Stimulated activated CD8-positive, alpha-beta memory T cell treated with anti-CD3 and anti-CD28 coated beads, Interleukin-15, amount 100 ng/mL, for 48 hours (primary cell): ENCODE data around the gene NHS.

Experiments used
- DNase-seq, 2 donors: peaks; one replicate each; pipeline ENCODE4 v3.0.0-alpha.2; 2020; ENCODE audit warnings: low read depth in 2 of 2

NHS gene

DNA sequence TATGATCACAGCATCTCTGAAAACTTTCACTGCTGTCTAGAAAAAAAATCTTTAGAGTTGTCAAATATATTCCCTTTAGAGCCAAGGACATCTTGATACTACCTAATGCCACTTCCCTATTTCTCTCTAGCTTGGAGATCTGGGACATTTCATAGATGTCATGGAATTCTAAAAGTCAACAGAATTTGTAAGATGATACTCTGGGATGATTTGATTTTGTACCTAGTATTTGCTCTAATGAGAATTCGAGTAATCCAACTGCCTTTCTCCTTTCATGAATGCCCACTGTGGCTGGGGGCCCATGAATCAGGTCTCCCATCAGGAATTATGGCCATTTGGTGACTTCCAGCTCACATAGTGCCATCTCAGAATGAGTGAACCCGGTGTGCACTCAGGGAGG, 73.2 kb downstream of the NHS start:
- DNase-seq = no peak

DNA sequence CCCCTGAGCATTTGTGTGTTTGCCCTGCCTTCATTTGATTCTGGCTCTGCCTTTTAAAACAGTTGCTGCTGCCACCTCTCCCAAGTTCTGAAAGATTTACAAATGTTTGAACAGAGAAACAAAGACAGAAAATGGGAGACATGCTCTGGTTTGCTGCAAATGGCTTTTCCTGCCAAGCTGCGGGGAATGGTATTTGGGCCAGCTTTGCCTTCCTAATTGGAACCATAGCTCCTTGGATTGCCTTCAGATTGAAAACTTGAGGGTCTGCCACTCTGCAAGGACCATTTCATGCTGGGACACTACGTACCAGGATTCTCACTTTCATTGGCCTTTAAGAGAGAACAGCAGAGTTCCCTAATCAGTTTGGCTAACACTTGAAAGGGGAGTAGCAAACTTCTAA, 74.9 kb downstream of the NHS start:
- DNase-seq = no peak

GRCh38 chrX:17453788-17454187, 78.8 kb downstream of the NHS start:
- no peak for DNase-seq

- no peak for DNase-seq
These were observed 81.5 kb downstream of the NHS start for GRCh38 chrX:17456526-17456925.

DNA sequence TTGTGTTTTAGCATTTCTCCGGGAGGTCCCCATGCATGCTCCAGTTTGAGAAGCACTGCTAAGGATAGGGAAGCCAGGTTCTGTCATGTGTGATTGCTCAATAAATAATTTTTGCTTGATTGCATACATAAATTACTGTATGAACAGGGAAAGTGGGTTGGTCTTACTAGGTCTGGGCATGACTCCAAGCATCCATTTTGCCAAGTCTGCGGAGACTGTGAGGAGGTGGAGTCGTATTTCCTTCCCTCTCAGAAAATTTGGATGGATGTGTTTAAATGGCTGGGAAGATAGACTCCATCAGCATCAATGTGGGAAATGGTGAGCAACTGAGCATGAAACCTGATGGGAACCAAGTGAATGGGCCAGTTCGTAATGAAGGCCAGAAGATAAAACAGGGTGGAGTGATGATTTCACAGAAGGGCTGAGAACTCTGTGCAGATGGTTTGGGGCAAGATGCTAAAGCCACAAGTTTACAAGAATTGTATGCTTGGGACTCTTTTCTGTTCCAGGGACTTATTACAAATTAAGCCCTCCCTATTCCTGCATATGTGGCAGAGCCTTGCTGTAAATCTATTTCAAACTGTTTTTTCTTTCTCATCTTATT, 84.1 kb downstream of the NHS start:
- DNase-seq = no peak

GRCh38 chrX:17459661-17460060, 84.7 kb downstream of the NHS start:
- DNase-seq = no peak

DNA sequence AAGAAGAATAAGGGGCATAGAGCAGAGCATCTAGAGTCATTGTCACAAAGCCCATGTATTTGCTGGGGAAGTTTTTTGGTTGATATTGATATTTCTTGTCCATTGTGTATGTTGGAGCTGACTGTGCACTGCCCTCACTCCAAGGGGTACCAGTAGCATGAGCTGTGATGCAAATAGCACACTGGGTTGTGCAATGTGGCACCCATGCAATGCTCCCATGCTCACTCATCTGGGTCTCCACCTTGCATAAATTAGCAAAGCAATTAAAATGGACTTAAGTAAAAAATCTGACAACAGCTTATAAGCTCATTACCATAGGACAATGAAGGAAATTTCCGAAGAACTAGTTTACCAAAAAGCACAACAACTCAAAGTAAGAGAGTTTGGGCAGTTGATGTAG, 87.9 kb downstream of the NHS start:
- no peak for DNase-seq

- no peak for DNase-seq
These were observed 89.2 kb downstream of the NHS start for GRCh38 chrX:17464194-17464593.

GRCh38 chrX:17465201-17465600, 90.2 kb downstream of the NHS start:
- DNase-seq = no peak

GRCh38 chrX:17465802-17466201, 90.8 kb downstream of the NHS start:
- no peak for DNase-seq

- DNase-seq = no peak
These were observed 95.1 kb downstream of the NHS start for GRCh38 chrX:17470136-17470535.

- no peak for DNase-seq
These were observed 96.1 kb downstream of the NHS start for GRCh38 chrX:17471121-17471520.

- DNase-seq = no peak
These were observed 96.9 kb downstream of the NHS start for GRCh38 chrX:17471861-17472260.

- DNase-seq = no peak
These were observed 97.4 kb downstream of the NHS start for GRCh38 chrX:17472424-17472823.

DNA sequence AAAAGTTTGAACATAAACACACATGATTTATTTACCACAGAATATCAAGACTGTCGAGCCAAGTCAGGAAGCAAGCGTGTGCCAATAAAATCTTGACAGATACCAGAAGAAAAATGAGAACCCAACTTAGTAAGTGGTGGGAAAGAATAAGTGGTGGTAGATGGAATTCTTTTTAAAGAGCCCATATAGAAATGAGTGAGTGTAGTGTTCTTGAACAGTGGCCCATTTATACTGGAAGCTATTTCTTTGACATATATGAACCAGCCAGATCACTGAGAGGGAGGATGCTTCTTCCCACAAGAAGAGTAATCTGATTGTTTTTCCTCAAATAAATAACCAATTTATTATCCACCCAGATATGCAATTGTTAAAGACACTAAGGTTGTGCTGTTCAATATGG, 98.0 kb downstream of the NHS start:
- DNase-seq = no peak

- no peak for DNase-seq
These were observed 99.9 kb downstream of the NHS start for GRCh38 chrX:17474892-17475291.

DNA sequence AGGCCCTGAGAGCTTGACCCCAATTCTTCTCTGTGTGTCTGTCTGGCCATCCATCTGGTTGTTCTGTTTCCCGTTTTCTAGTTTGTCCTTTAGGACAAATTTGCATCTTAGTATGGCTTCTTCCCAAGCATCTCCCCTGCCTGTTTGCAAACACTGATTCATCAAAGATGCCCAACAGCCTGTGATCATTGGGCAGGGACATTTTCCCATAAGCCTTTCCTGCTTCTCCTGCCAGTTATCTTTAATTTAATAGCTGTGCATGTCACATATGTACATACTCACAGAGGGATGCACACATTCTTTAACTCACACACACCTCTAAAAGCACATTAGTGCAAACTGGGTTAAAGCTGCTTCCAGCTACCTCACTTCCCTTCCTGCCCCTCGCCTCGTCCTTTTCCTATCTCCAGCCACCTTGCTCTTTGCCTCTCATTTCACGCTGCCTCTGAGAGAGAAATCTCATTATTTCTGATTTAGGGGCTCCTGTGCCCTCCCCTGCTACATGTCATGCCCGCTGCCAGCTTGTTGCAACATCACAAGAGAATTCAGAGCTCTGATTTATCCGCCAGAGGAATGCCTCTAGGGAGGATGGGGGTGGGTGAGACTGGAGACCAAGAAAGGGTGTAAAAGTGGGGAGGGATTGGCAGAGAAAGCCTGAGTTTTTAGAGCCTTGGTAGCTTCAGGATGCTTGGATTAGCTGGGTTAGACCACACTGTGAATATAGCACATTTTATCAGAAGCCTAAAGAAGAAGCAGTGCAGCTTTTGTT, 100.6 kb downstream of the NHS start:
- DNase-seq = no peak

DNA sequence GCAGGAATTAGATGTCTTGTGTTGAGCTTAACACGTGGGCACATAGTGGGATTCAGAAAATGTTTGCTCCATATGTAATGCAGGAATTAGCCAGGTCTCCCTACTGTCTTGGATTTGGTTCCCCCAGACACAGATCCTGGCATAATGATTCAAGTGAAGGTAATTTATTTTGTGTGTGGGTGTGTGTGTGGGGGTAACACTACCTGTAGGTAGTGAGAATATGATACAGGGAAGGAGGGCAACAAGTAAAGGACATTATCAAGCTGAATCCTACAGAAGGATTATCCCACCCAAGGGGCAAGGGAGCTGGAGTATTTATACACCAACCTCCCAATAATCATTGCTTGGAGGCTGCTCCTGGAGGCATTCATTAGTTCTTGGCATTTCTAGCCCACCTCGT, 101.4 kb downstream of the NHS start:
- no peak for DNase-seq

DNA sequence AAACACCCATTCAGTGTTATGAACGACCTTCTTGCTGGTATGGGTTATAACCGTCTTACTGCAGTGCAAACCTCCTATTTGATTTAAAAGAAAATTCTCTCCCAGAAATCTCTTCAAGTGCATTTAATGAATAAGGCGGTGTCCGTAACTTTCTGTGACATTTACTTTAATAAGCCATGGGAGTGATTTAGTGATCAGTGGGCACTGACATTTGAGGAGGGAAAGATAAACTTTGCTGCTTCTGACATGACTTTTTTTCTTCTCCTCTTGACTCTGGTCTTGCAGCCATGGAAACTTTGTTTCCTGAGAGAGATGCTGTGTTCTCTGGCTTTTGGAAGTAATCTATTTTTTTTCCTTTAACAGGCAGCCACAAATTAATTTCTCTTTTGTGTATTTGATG, 106.1 kb downstream of the NHS start:
- no peak for DNase-seq

DNA sequence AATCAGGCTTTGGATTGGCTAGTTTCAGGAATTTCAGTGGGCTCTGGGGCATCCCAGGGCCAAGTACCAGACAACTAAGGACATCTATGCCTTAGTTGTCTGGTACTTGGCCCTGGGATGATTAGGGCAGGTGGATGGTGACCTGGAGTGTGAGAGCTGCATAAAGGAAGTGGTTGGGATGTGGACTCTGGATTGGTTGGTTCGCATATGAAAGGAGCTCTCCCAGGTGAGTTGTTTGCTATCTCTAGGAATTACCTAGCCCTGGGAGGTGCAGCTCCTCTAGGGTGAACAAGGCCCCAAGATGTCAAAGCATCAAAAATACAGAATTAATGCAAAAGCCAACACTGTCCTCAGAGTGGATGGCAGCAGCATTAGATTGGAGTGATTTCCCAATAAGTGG, 109.6 kb downstream of the NHS start:
- DNase-seq = no peak

DNA sequence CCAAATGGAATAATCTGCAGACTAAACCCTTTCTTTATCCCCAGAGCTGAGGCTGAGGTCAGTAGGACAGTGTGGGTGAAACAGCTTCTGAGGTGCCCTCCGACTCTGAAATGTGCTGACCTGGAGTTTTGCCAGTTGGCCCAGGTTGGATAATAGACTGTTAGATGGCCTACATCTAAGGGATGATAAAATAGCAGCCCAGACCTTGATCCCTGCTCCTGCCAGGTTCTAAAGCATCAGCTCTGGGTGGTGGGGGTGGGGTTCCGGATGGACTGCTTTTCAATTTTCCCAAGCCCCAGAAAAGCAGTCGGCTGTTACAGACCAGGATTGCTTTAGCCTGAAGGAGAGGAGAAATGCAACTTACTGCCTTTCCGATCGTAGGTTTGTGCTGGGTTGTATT, 110.4 kb downstream of the NHS start:
- no peak for DNase-seq

GRCh38 chrX:17488036-17488435, 113.0 kb downstream of the NHS start:
- DNase-seq = no peak

DNA sequence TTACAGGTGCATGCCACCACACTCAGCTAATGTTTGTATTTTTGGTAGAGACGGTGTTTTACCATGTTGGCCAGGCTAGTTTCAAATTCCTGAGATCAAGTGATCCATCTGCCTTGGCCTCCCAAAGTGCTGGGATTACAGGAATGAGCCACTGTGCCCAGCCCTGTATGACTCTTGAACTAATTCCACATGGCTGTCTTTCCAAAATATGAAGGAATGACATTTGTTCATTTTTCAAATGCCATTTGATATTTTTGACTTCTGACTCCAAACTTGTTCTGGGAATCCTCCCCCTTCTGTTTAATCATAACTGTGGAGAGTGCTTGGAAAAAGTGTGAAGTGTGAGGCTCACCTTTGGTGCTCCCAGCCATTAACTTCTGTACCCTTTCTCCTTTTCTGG, 119.2 kb downstream of the NHS start:
- no peak for DNase-seq

DNA sequence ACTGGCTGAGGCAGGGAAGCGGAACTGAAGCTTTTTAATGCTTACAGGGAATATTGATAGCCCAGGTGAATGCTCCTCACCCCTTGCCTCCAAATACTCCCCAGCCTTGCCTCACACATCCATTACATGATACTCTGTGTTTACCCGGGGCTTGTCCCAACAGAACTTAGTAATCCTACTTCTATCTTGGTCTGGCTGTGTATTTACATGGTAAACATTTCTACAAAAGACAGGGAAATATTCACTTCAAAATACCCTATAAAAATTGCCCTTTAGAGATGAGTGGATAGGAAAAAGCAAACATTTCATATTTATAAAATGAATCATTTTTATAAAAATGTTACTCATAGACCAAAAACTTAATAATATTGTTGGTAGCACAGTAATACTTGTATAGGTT, 120.1 kb downstream of the NHS start:
- no peak for DNase-seq
